ENCODE results near the gene STON1.
"Not testable (repeated sequence)": the region's sequence is repeated elsewhere in the genome, so short reads cannot be mapped to it uniquely, and the experiment has no call there.

STON1 gene

GRCh38 chr2:48530033-48530811, at the start of gene STON1:
Gene STON1 (plus strand): TSS chr2:48530154. CDS start chr2:48580634, 50,480 bp downstream.
- no peak for DNase-seq

GRCh38 chr2:48480526-48480925, 49.4 kb upstream of the STON1 start:
- DNase-seq = no peak

GRCh38 chr2:48482313-48482712, 47.6 kb upstream of the STON1 start:
- DNase-seq = no peak

GRCh38 chr2:48482769-48483168, 47.2 kb upstream of the STON1 start:
- DNase-seq = no peak

- DNase-seq = no peak
Observed at GRCh38 chr2:48483506-48483905, 46.4 kb upstream of the STON1 start.

- DNase-seq = no peak
Observed at GRCh38 chr2:48483916-48484315, 46.0 kb upstream of the STON1 start.

GRCh38 chr2:48488545-48488944, 41.4 kb upstream of the STON1 start:
- DNase-seq = no peak

- no peak for DNase-seq
Observed at GRCh38 chr2:48496849-48497248, 33.1 kb upstream of the STON1 start.

GRCh38 chr2:48504647-48505327, 25.2 kb upstream of the STON1 start:
- no peak for DNase-seq

GRCh38 chr2:48507111-48507510, 22.8 kb upstream of the STON1 start:
- no peak for DNase-seq

GRCh38 chr2:48508461-48509124, 21.4 kb upstream of the STON1 start:
- no peak for DNase-seq

- DNase-seq = no peak
Observed at GRCh38 chr2:48510329-48510728, 19.6 kb upstream of the STON1 start.

- no peak for DNase-seq
Observed at GRCh38 chr2:48511849-48512470, 18.0 kb upstream of the STON1 start.

GRCh38 chr2:48512571-48512970, 17.4 kb upstream of the STON1 start:
- DNase-seq = no peak

- no peak for DNase-seq
Observed at GRCh38 chr2:48514348-48515003, 15.5 kb upstream of the STON1 start.

GRCh38 chr2:48515513-48515985, 14.4 kb upstream of the STON1 start:
- DNase-seq = no peak

GRCh38 chr2:48519593-48519992, 10.4 kb upstream of the STON1 start:
- no peak for DNase-seq

GRCh38 chr2:48524756-48525155, 5.2 kb upstream of the STON1 start:
- not testable (repeated sequence) for DNase-seq

- no peak for DNase-seq
Observed at GRCh38 chr2:48525269-48525943, 4.5 kb upstream of the STON1 start.

GRCh38 chr2:48527226-48527885, 2.6 kb upstream of the STON1 start:
- no peak for DNase-seq

GRCh38 chr2:48528431-48528830, 1.5 kb upstream of the STON1 start:
- no peak for DNase-seq

GRCh38 chr2:48529194-48529593, 760 bp upstream of the STON1 start:
- DNase-seq = no peak
